CD4-positive, alpha-beta T cell (primary cell): Measurements from ENCODE around the gene CEACAM8. TPM values are rescaled to one million over a fixed set of nuclear protein-coding genes. Genes with fewer than 3 reads are reported as not detected.
"Not testable (repeated sequence)": the region's sequence is repeated elsewhere in the genome, so short reads cannot be mapped to it uniquely, and the experiment has no call there.

Source experiments
- ATAC-seq: fragments of 200-7000 bp; cut with Tn5 transposase; one replicate; pipeline ENCODE4 v1.10.0; 2022; ENCODE audit warnings: mild to moderate bottlenecking; ENCODE audit not compliant: poor library complexity
- CTCF ChIA-PET: fragments of 350-600 bp; sonication (Branson Sonifier 250); formaldehyde crosslinking; loops from one replicate; lab custom pipeline; 2021; ENCODE audit warnings: antibody characterized with exemption, inconsistent platforms; lab: Charles Lee
- POLR2A ChIA-PET: fragments of 350-600 bp; sonication (Branson Sonifier 250); formaldehyde crosslinking; loops from one replicate; lab custom pipeline; 2021; ENCODE audit warnings: antibody characterized with exemption, inconsistent platforms; lab: Charles Lee
- DNase-seq, 14 experiments: peaks; one replicate each; pipeline ENCODE4 v3.0.0-alpha.2; 2013 to 2020; ENCODE audit warnings: mixed read lengths in 2 of 14
- H3K27ac ChIP-seq, 2 donors: one replicate each; pipeline versions ENCODE4 v1.5.1 to v1.7.0; 2013; ENCODE audit warnings: low read length in 2 of 2, low read depth in 1 of 2, mild to moderate bottlenecking in 1 of 2
- H3K27me3 ChIP-seq, 2 experiments: 1 replicate in 1 of 2; 2 replicates in 1 of 2; pipeline versions ENCODE4 v1.6.1 to v1.7.0; 2013; ENCODE audit warnings: low read length in 2 of 2, control low read depth in 1 of 2, mild to moderate bottlenecking in 1 of 2, moderate library complexity in 1 of 2; ENCODE audit not compliant: insufficient read depth in 2 of 2, control insufficient read depth in 1 of 2
- H3K36me3 ChIP-seq: one replicate; pipeline ENCODE4 v1.6.1; 2013; ENCODE audit warnings: low read length, control low read depth; ENCODE audit not compliant: insufficient read depth
- H3K4me1 ChIP-seq: one replicate; pipeline ENCODE4 v1.6.1; 2013; ENCODE audit warnings: low read length, control low read depth; ENCODE audit not compliant: insufficient read depth
- H3K4me3 ChIP-seq: one replicate; pipeline ENCODE4 v1.5.1; 2013; ENCODE audit warnings: mild to moderate bottlenecking, low read length, moderate library complexity
- H3K9me3 ChIP-seq, 2 experiments: 1 replicate in 1 of 2; 2 replicates in 1 of 2; pipeline versions ENCODE4 v1.6.1 to v1.7.0; 2013; ENCODE audit warnings: low read length in 2 of 2, mild to moderate bottlenecking in 2 of 2, control low read depth in 1 of 2, moderate library complexity in 1 of 2; ENCODE audit not compliant: control insufficient read depth in 1 of 2, insufficient read depth in 1 of 2
- H3K27ac Mint-ChIP-seq: one replicate; pipeline ENCODE4 v1.8.0; 2020; ENCODE audit warnings: mixed read lengths
- H3K27me3 Mint-ChIP-seq: one replicate; pipeline ENCODE4 v1.8.0; 2021; ENCODE audit warnings: mixed read lengths
- H3K36me3 Mint-ChIP-seq: one replicate; pipeline ENCODE4 v1.8.0; 2021; ENCODE audit warnings: low read depth, mixed read lengths
- H3K4me1 Mint-ChIP-seq: one replicate; pipeline ENCODE4 v1.8.0; 2021; ENCODE audit warnings: low read depth, mixed read lengths
- H3K4me3 Mint-ChIP-seq: one replicate; pipeline ENCODE4 v1.8.0; 2020; ENCODE audit warnings: mild to moderate bottlenecking, mixed read lengths
- H3K9me3 Mint-ChIP-seq: one replicate; pipeline ENCODE4 v1.8.0; 2020; ENCODE audit warnings: mixed read lengths
- intact Hi-C, 2 experiments: fragments of 100-400 bp; cut with DNase I in 1 of 2; cut with micrococcal nuclease in 1 of 2; formaldehyde crosslinking; loops; one replicate each; pipeline versions ENCODE4 v1.15.1 to v1.9.0; 2023 to 2025; cut with DNase I, micrococcal nuclease
- total RNA-seq, 174 experiments: library from RNA in 2 of 174; stranded (reverse) in 2 of 174; gene quantifications; one replicate each; pipeline ENCODE4 v1.2.3 and lab custom pipeline; 2021 to 2026
- TF ChIP-seq, protein P1 (sequence below): fragments of 200-600 bp; IDR thresholded peaks from one replicate; pipeline ENCODE4 v1.8.0; 2022; ENCODE audit warnings: antibody characterized with exemption, mild to moderate bottlenecking

CEACAM8 gene
- total RNA-seq, 2 experiments from 2014 or later = not detected

DNA sequence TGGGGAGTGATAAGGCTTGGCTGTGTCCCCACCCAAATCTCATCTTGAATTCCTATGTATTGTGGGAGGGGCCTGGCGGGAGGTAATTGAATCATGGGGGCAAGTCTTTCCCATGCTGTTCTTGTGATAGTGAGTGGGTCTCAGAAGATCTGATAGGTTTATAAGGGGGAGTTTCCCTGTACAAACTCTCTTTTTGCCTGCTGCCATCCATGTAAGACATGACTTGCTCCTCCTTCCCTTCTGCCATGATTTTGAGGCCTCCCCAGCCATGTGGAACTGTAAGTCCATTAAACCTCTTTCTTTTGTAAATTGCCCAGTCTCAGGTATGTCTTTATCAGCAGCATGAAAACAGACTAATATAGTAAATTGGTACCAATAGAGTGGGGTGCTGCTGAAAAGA is 45.7 kb downstream of the CEACAM8 start:
- CTCF ChIA-PET, ATAC-seq, H3K27me3 ChIP-seq: not testable (repeated sequence)

DNA sequence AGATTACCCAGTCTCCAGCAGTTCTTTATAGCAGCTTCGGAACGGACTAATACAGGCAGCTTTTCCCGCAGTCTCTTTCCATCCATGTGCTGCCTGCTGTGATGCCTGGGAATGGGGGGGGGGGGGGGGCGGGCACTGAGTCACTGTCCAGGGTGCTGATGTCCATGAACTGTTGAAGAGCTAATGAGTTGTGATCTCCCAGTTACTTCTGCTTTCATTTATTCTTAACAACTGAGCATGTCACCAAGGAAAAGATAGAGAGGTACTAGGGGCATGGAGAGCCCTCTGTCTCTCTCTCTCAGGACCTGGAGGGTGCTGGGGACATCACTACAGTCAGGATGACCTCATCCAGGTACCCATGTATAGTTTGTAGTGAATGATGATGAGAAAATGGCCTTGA is 46.2 kb downstream of the CEACAM8 start:
- TF ChIP-seq, protein P1, sequence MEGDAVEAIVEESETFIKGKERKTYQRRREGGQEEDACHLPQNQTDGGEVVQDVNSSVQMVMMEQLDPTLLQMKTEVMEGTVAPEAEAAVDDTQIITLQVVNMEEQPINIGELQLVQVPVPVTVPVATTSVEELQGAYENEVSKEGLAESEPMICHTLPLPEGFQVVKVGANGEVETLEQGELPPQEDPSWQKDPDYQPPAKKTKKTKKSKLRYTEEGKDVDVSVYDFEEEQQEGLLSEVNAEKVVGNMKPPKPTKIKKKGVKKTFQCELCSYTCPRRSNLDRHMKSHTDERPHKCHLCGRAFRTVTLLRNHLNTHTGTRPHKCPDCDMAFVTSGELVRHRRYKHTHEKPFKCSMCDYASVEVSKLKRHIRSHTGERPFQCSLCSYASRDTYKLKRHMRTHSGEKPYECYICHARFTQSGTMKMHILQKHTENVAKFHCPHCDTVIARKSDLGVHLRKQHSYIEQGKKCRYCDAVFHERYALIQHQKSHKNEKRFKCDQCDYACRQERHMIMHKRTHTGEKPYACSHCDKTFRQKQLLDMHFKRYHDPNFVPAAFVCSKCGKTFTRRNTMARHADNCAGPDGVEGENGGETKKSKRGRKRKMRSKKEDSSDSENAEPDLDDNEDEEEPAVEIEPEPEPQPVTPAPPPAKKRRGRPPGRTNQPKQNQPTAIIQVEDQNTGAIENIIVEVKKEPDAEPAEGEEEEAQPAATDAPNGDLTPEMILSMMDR = no peak
- ChIA-PET POLR2A (no interaction called here), CTCF (no interaction called here)
- Mint-ChIP-seq H3K4me1 (no peaks in the 10 kb centered on the region), H3K36me3 (no peaks in the 10 kb centered on the region), H3K27ac (no peak overlapping the region), H3K9me3 (peaks cover 7% of the 10 kb centered on the region), H3K27me3 (peaks cover 30% of the 10 kb centered on the region), H3K4me3 (no peak overlapping the region)
- ATAC-seq (no peak), DNase-seq (no peak)
- Histone ChIP-seq H3K4me1 (no peaks in the 10 kb centered on the region), H3K27ac (no peak overlapping the region), H3K9me3 (peaks cover 0 to 5% of the 10 kb centered on the region in 2 experiments), H3K36me3 (no peaks in the 10 kb centered on the region), H3K27me3 (peaks cover 0 to under 1% of the 10 kb centered on the region in 2 experiments), H3K4me3 (no peak overlapping the region)
- intact Hi-C loops = no loop called here

More for the DNA sequence above, 45.7 kb downstream of the CEACAM8 start:
- POLR2A ChIA-PET, H3K4me3 Mint-ChIP-seq, H3K4me1 Mint-ChIP-seq, H3K36me3 ChIP-seq, H3K4me3 ChIP-seq, H3K9me3 ChIP-seq, H3K9me3 Mint-ChIP-seq, H3K4me1 ChIP-seq, intact Hi-C loops, H3K27ac Mint-ChIP-seq, H3K27ac ChIP-seq, DNase-seq, H3K36me3 Mint-ChIP-seq: not testable (repeated sequence)
- H3K27me3 Mint-ChIP-seq = peaks cover 31% of the 10 kb centered on the region

DNA sequence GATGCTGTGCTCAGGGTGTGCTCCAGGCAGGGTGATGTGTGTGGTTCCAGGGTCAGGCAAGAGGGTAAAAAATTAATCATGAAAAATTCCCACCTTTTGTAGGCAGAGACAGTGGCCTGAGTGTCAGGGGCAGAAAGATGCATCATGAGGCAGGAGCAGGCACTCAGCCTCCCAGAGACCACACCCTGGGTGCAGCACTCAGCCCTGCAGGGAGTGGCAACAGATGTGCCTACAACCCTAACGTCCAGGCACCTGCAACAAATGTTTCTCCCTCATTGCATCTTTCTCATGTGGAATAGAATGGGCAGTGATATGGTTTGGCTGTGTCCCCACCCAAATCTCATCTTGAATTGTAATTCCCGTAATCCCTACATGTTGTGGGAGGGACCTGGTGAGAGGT is 46.8 kb downstream of the CEACAM8 start:
- intact Hi-C loops = no loop called here
- Mint-ChIP-seq H3K4me1 (no peaks in the 10 kb centered on the region), H3K9me3 (peaks cover 7% of the 10 kb centered on the region), H3K27me3 (peaks cover 30% of the 10 kb centered on the region), H3K4me3 (no peak overlapping the region), H3K27ac (no peak overlapping the region), H3K36me3 (no peaks in the 10 kb centered on the region)
- H3K9me3 ChIP-seq = peaks cover 0 to 5% of the 10 kb centered on the region in 2 experiments
- DNase-seq (no peak), ATAC-seq (no peak)
- TF ChIP-seq, protein P1 = no peak
- H3K27me3 ChIP-seq = peaks cover 0 to 2% of the 10 kb centered on the region in 2 experiments
- no peak overlapping the region for H3K27ac ChIP-seq
- no peaks in the 10 kb centered on the region for H3K4me1 ChIP-seq
- ChIA-PET POLR2A (no interaction called here), CTCF (no interaction called here)
- H3K4me3 ChIP-seq = no peak overlapping the region
- H3K36me3 ChIP-seq = no peaks in the 10 kb centered on the region

DNA sequence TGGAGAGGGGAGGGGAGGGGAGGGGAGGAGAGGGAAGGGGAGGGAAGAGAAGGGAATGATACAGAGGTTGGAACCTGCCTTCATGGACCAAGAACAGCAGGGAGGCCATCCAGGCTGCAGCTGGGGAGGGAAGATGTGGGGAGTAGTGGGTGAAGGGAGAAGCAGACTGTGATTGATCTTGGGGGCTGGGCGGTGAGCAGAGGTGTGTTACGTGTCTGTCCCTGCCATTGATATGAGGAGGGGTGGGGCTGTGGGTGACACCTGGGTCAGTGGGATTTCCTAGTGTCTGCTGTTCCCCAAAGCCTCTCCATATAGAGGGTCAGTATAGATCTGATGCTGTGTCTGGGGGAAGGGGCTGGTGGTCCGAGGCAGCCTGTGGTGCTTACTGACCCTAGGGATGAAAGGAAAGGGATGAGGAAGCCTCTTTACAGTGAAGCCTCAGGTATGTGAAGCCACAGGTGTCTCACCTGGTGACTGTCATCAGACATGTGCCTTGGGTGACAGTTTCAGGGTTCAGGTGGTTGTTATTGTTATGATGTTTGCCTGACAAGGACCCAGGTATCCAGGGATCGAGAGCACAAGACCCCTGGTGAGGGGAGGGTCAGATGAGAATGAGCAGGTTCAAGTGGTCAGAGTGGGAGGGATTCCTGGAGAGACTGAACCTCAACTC is 47.8 kb downstream of the CEACAM8 start:
- Mint-ChIP-seq H3K4me1 (no peaks in the 10 kb centered on the region), H3K27me3 (peaks cover 30% of the 10 kb centered on the region), H3K36me3 (no peaks in the 10 kb centered on the region), H3K9me3 (peaks cover 7% of the 10 kb centered on the region), H3K27ac (no peak overlapping the region), H3K4me3 (no peak overlapping the region)
- Histone ChIP-seq H3K9me3 (peaks cover 0 to 5% of the 10 kb centered on the region in 2 experiments), H3K27me3 (peaks cover 0 to 2% of the 10 kb centered on the region in 2 experiments), H3K36me3 (no peaks in the 10 kb centered on the region), H3K4me1 (no peaks in the 10 kb centered on the region), H3K27ac (no peak overlapping the region), H3K4me3 (no peak overlapping the region)
- TF ChIP-seq, protein P1 = no peak
- intact Hi-C loops = no loop called here
- DNase-seq = no peak
- no peak for ATAC-seq
- ChIA-PET POLR2A (no interaction called here), CTCF (no interaction called here)
